NCI-H526 treated with DMSO at 0.1 percent for 48 hours (cell line): ENCODE results near the gene CFAP119.

Experiments used
- DNase-seq: peaks from one replicate; lab custom pipeline; 2025; lab: John Stamatoyannopoulos, UW

CFAP119 gene

DNA sequence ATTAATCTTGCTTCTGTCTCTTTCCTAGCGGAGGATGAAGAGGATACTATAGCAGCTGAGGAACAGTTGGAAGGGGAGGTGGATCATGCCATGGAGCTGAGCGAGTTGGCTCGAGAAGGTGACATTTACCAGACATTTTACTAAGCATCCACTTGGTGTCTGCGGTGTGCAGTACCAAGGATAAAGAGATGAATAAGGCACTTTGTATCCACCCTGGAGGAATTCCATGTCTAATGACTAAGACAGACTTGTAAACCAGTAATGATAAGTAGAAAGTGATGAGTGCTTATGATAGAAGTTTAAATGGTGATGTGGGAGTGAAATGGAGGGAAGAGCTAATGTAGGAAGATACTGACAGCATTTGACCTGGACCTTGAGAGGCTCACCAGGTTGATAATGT is 50.9 kb downstream of the CFAP119 start:
- DNase-seq, result no peak
